ENCODE data around the gene RSU1.

DNA sequence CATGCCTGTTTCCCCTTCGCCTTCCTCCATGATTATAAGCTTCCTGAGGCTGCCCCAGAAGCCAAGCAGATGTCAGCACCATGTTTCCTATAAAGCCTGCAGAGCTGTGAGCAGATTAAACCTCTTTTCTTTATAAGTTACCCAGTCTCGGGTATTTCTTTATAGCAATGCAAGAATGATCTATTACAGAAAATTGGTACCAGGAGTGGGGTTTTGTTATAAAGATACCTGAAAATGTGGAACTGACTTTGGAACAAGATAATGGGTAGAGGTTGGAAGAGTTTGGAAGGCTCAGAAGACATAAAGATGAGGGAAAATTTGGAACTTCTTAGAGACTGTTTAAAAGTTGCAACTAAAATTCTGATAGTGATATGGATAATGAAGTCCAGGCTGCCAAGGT lies 4.8 kb upstream of the RSU1 start:
- no peak for TF ChIP-seq POLR2AphosphoS5 (IDR thresholded peaks at IDR 0.05; ENCODE audit: insufficient read depth, low read depth, low read length)
- TF ChIP-seq MAX (IDR thresholded peaks at IDR 0.05; ENCODE audit: insufficient read depth, insufficient read length), result no peak
- TF ChIP-seq, protein P1, sequence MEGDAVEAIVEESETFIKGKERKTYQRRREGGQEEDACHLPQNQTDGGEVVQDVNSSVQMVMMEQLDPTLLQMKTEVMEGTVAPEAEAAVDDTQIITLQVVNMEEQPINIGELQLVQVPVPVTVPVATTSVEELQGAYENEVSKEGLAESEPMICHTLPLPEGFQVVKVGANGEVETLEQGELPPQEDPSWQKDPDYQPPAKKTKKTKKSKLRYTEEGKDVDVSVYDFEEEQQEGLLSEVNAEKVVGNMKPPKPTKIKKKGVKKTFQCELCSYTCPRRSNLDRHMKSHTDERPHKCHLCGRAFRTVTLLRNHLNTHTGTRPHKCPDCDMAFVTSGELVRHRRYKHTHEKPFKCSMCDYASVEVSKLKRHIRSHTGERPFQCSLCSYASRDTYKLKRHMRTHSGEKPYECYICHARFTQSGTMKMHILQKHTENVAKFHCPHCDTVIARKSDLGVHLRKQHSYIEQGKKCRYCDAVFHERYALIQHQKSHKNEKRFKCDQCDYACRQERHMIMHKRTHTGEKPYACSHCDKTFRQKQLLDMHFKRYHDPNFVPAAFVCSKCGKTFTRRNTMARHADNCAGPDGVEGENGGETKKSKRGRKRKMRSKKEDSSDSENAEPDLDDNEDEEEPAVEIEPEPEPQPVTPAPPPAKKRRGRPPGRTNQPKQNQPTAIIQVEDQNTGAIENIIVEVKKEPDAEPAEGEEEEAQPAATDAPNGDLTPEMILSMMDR (IDR thresholded peaks at IDR 0.05; ENCODE audit: extremely low read depth in 1 of 2, insufficient read depth in 1 of 2, low read depth in 1 of 2, low read length in 2 of 2), result no peak
- no peak for TF ChIP-seq POLR2A (IDR thresholded peaks at IDR 0.05; ENCODE audit: low read depth, low read length)
- TF ChIP-seq EZH2 (IDR thresholded peaks at IDR 0.05; ENCODE audit: borderline replicate concordance, low read depth, low read length, severe bottlenecking), result no peak
- no peak for TF ChIP-seq GATA2 (IDR thresholded peaks at IDR 0.05; ENCODE audit: insufficient read depth, insufficient read length, low read depth, low read length)
- no peak for TF ChIP-seq MYC (IDR thresholded peaks at IDR 0.05; ENCODE audit: low read depth, low read length)
